Jurkat, Clone E6-1 (cell line): Measurements from ENCODE around the gene MPG.

Source experiments
- DNase-seq: peaks from one replicate; pipeline ENCODE4 v3.0.0-alpha.2; 2011; ENCODE audit warnings: low read depth, low spot score
- H3K4me3 ChIP-seq: 2 replicates; pipeline ENCODE4 v1.5.1; 2011; ENCODE audit warnings: mild to moderate bottlenecking, low read length, control low read depth, moderate library complexity

The MPG gene

DNA sequence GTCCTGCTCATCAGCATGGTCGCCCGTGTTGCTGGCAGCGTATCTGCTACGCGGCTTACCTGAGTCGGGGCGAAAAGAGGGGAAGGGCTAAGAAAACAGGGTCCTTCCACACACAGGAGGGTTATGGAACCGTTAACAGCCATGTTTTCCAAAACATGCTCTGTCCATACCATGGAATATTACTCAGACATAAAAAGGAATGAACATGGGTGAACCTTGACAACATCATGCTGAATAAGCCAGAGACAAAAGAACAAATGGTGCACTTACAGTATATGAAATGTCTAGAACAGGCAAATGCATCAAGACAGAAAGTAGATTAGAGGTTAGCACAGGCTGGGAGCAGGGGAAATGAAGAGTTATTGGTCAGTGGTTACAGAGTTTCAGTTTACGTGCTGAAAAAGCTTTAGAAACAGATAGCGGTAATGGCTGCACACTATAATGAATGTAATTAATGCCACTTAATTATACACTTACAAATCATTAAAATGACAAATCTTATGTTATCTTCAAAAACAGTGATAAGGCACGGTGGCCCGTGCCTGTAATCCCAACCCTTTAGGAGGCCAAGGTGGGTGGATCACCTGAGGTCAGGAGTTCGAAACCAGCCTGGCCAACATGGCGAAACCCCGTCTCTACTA, 52.6 kb downstream of the MPG start:
- no peak for DNase-seq
- no peak overlapping the region for H3K4me3 ChIP-seq

DNA sequence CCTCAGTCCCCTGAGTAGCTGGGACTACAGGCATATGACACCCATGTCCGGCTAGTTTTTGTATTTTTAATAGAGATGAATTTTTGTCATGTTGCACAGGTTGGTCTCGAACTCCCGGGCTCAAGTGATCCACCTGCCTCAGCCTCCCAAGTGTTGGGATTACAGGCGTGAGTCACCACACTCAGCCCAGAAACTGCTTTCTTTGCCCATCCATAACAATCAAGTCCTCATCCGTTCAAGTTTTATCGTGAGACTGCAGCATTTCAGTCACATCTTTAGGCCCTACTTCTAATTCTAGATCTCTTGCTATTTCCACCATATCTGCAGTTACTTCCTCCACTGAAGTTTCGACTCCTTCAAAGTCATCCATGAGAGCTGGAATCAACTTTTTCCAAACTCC, 54.1 kb downstream of the MPG start:
- no peak for DNase-seq
- no peak overlapping the region for H3K4me3 ChIP-seq

DNA sequence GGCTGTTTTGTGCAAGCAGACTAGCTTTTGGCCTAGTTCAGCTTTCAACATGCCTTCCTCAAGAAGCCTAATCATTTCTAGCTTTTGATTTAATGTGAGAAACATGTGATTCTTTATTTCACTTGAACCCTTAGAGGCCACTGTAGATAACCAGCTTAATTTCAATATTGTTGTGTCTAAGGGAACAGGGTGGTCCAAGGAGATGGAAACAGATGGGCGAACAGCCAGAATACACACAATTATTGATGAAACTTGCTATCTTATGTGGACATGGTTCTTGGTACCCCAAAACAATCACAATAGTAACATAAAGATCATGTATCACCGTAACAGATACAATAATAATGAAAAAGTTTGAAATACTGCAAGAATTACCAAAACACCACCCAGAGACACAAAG, 55.7 kb downstream of the MPG start:
- no peak overlapping the region for H3K4me3 ChIP-seq
- no peak for DNase-seq
